GM12878 (cell line): Measurements from ENCODE around the gene OPN5. TPM values are rescaled to one million over a fixed set of nuclear protein-coding genes. Genes with fewer than 3 reads are reported as not detected.

Experiments
- ATAC-seq: fragments of 200-7000 bp; cut with Tn5 transposase; 3 replicates; pipeline ENCODE4 v1.9.1; 2020; ENCODE audit warnings: mild to moderate bottlenecking, moderate library complexity
- BruUV-seq: library from RNA; stranded (reverse); fragments of 400-500 nt; replicated peaks from 2 replicates; lab custom pipeline; 2021; lab: Mats Ljungman, UMichigan
- CTCF ChIA-PET: fragments of 300-600 bp; sonication (Branson Sonifier 250); formaldehyde crosslinking; extraction: SDS; loops from one replicate; lab custom pipeline; 2021; ENCODE audit warnings: inconsistent platforms; lab: Yijun Ruan, JAX
- POLR2A ChIA-PET: fragments of 350-600 bp; formaldehyde crosslinking; extraction: SDS; loops from one replicate; lab custom pipeline; 2021; ENCODE audit warnings: inconsistent platforms; lab: Charles Lee
- RAD21 ChIA-PET: fragments of 300-600 bp; sonication (Branson Sonifier 250); formaldehyde crosslinking; loops from one replicate; lab custom pipeline; 2023; ENCODE audit warnings: antibody characterized with exemption; ENCODE audit not compliant: unreplicated experiment; lab: Charles Lee
- SMC1A ChIA-PET: fragments of 300-600 bp; sonication (Branson Sonifier 250); formaldehyde crosslinking; loops from one replicate; lab custom pipeline; 2023; ENCODE audit not compliant: unreplicated experiment, uncharacterized antibody; lab: Charles Lee
- DNase-seq: peaks from one replicate; pipeline ENCODE4 v3.0.0-alpha.2; 2011; ENCODE audit warnings: low read depth, low spot score
- FAIRE-seq: peaks from 3 replicates; lab custom pipeline; 2011; peaks lifted over from hg19 to GRCh38; lab: Jason Lieb, UNC
- H2AFZ ChIP-seq: 2 replicates; pipeline ENCODE4 v1.6.0; 2011; ENCODE audit warnings: low read depth, low read length, control low read depth; ENCODE audit not compliant: control insufficient read depth
- H3K27ac ChIP-seq: 2 replicates; pipeline ENCODE4 v1.5.1; 2011; ENCODE audit warnings: control low read depth; ENCODE audit not compliant: control insufficient read depth, insufficient read depth
- H3K27me3 ChIP-seq, 2 experiments: replicated peaks in 1 of 2; 2 replicates each; pipeline versions ENCODE4 v1.6.0 to v1.6.1; 2011; ENCODE audit warnings: low read length in 1 of 2; ENCODE audit not compliant: control insufficient read depth in 2 of 2, insufficient read depth in 2 of 2
- H3K36me3 ChIP-seq, 2 experiments: 2 replicates each; pipeline ENCODE4 v1.5.1; 2011; ENCODE audit warnings: low read length in 1 of 2; ENCODE audit not compliant: control insufficient read depth in 2 of 2, insufficient read depth in 2 of 2
- H3K4me1 ChIP-seq: 2 replicates; pipeline ENCODE4 v1.6.1; 2011; ENCODE audit warnings: mild to moderate bottlenecking, low read length, moderate library complexity, mixed read lengths; ENCODE audit not compliant: control insufficient read depth, insufficient read depth
- H3K4me2 ChIP-seq: 2 replicates; pipeline ENCODE4 v1.6.0; 2011; ENCODE audit warnings: control low read depth; ENCODE audit not compliant: control insufficient read depth, insufficient read depth
- H3K4me3 ChIP-seq: fragments of 200-600 bp; sonication (generic); 2 replicates; pipeline ENCODE4 v1.5.1; 2016
- H3K79me2 ChIP-seq: 2 replicates; pipeline ENCODE4 v1.6.0; 2011; ENCODE audit warnings: low read length; ENCODE audit not compliant: control insufficient read depth, insufficient read depth
- H3K9ac ChIP-seq: 2 replicates; pipeline ENCODE4 v1.8.0; 2011; ENCODE audit warnings: low read length, control low read depth, mixed read lengths; ENCODE audit not compliant: control insufficient read depth, insufficient read depth
- H3K9me3 ChIP-seq: replicated peaks from 3 replicates; pipeline ENCODE4 v1.5.1; 2011; ENCODE audit warnings: mild to moderate bottlenecking, low read length; ENCODE audit not compliant: control insufficient read depth, insufficient read depth
- H4K20me1 ChIP-seq: 2 replicates; pipeline ENCODE4 v1.6.0; 2011; ENCODE audit not compliant: control insufficient read depth, insufficient read depth
- CHD2 ChIP-seq: IDR thresholded peaks from 2 replicates; pipeline ENCODE4 v1.6.1; 2011; ENCODE audit warnings: low read depth, low read length, improper control_type of control experiment, borderline replicate concordance
- MXI1 ChIP-seq: fragments of 150-350 bp; IDR thresholded peaks from 2 replicates; pipeline ENCODE4 v1.6.1; 2011; ENCODE audit warnings: low read depth, mild to moderate bottlenecking, inconsistent platforms, low read length, improper control_type of control experiment
- MYC ChIP-seq: IDR thresholded peaks from 2 replicates; pipeline ENCODE4 v1.6.1; 2011; ENCODE audit warnings: mild to moderate bottlenecking, low read length, moderate library complexity, inconsistent platforms; ENCODE audit not compliant: insufficient read depth, insufficient replicate concordance, insufficient read length, severe bottlenecking
- SIN3A ChIP-seq: IDR thresholded peaks from 2 replicates; pipeline ENCODE4 v1.6.1; 2012; ENCODE audit warnings: low read depth, low read length, improper control_type of control experiment
- SMAD1 ChIP-seq: fragments of 450-650 bp; IDR thresholded peaks from 2 replicates; pipeline ENCODE4 v1.6.1; 2018; ENCODE audit warnings: mild to moderate bottlenecking, low read depth; ENCODE audit not compliant: partially characterized antibody
- SPI1 ChIP-seq: IDR thresholded peaks from 2 replicates; pipeline ENCODE4 v1.6.1; 2011; ENCODE audit warnings: low read depth, mild to moderate bottlenecking, low read length, moderate library complexity, borderline replicate concordance; ENCODE audit not compliant: insufficient read depth
- STAT1 ChIP-seq: fragments of 450-650 bp; conservative IDR thresholded peaks from 2 replicates; pipeline ENCODE4 v1.6.1; 2014; ENCODE audit warnings: antibody characterized with exemption, mild to moderate bottlenecking
- USF1 ChIP-seq: IDR thresholded peaks from 2 replicates; pipeline ENCODE4 v1.6.1; 2011; ENCODE audit warnings: borderline replicate concordance, low read depth, mild to moderate bottlenecking, moderate library complexity, mixed read lengths, low read length; ENCODE audit not compliant: insufficient read depth; ENCODE audit errors: extremely low read length
- YBX1 ChIP-seq: fragments of 450-650 bp; IDR thresholded peaks from 2 replicates; pipeline ENCODE4 v1.6.1; 2016; ENCODE audit warnings: antibody characterized with exemption
- ZNF384 ChIP-seq: IDR thresholded peaks from 2 replicates; pipeline ENCODE4 v1.6.1; 2012; ENCODE audit warnings: low read depth, mild to moderate bottlenecking, low read length, improper control_type of control experiment, borderline replicate concordance
- ZNF622 ChIP-seq: fragments of 450-650 bp; IDR thresholded peaks from 2 replicates; pipeline ENCODE4 v1.6.1; 2017; ENCODE audit warnings: mild to moderate bottlenecking, inconsistent platforms
- in situ Hi-C: fragments of 300-500 bp; cut with MboI; formaldehyde crosslinking; loops from 9 replicates; pipeline ENCODE4 v1.14.3; 2018; ENCODE audit warnings: mixed read lengths
- intact Hi-C: fragments of 100-400 bp; cut with micrococcal nuclease; formaldehyde crosslinking; loops from one replicate; pipeline ENCODE4 v1.14.2; 2022; ENCODE audit not compliant: unreplicated experiment
- polyA plus RNA-seq, 11 experiments: library from polyadenylated mRNA; depleted of rRNA in 4 of 11; unstranded in 6 of 11; stranded (reverse) in 5 of 11; fragments of >200 nt; fragmentation: Nextera tagmentation in 4 of 11; fragmentation: Illumina TruSeq in 1 of 11; extraction: Ambion mirVana in 4 of 11; extraction: Trizol in 1 of 11; gene quantifications; 1 replicate in 1 of 11; 2 replicates in 10 of 11; pipeline versions ENCODE4 v1.2.1 to v1.2.3, GENCODE V29; 2011 to 2016; ENCODE audit warnings: inconsistent platforms in 2 of 11, missing spikeins in 2 of 11, low read depth in 1 of 11
- total RNA-seq, 4 experiments: library from RNA; depleted of rRNA in 3 of 4; stranded (reverse); fragments of >200 nt in 3 of 4; fragmentation: Illumina TruSeq in 1 of 4; extraction: Trizol in 1 of 4; gene quantifications; 2 replicates each; pipeline versions ENCODE4 v1.2.1 to v1.2.3, GENCODE V29; 2013 to 2021
- TF ChIP-seq, protein P1 (sequence below): IDR thresholded peaks from 2 replicates; pipeline ENCODE4 v1.6.1; 2011; ENCODE audit warnings: borderline replicate concordance, low read depth, mild to moderate bottlenecking, moderate library complexity, low read length; ENCODE audit not compliant: insufficient read depth, poor library complexity, severe bottlenecking
- TF ChIP-seq, protein P2 (sequence below): IDR thresholded peaks from 2 replicates; pipeline ENCODE4 v1.6.1; 2012; ENCODE audit warnings: low read depth, low read length, improper control_type of control experiment
- TF ChIP-seq, protein P3 (sequence below): fragments of 450-650 bp; formaldehyde crosslinking; IDR thresholded peaks from 2 replicates; pipeline ENCODE4 v1.5.0; 2022; ENCODE audit warnings: mild to moderate bottlenecking, missing genetic modification characterization

Gene OPN5
- total and polyA plus RNA-seq, 10 of the 15 experiments (the other 5 are each of a cell fraction or from before 2014, with no cell fraction given) = not detected

GRCh38 chr6:47769982-47770381 is 11.8 kb upstream of the OPN5 start:
- POLR2A ChIA-PET = interaction anchor here (0.6 kb wide), 1 partner anchor 221 kb away, joined by 3 read pairs; no protein-coding TSS in a partner anchor
- no peak for TF ChIP-seq ZNF622
- TF ChIP-seq MYC = no peak
- no peak for TF ChIP-seq SIN3A
- TF ChIP-seq MXI1 = no peak
- no peak for TF ChIP-seq STAT1
- TF ChIP-seq YBX1 = no peak
- no peak for TF ChIP-seq ZNF384
- TF ChIP-seq CHD2 = no peak
- TF ChIP-seq, protein P1, sequence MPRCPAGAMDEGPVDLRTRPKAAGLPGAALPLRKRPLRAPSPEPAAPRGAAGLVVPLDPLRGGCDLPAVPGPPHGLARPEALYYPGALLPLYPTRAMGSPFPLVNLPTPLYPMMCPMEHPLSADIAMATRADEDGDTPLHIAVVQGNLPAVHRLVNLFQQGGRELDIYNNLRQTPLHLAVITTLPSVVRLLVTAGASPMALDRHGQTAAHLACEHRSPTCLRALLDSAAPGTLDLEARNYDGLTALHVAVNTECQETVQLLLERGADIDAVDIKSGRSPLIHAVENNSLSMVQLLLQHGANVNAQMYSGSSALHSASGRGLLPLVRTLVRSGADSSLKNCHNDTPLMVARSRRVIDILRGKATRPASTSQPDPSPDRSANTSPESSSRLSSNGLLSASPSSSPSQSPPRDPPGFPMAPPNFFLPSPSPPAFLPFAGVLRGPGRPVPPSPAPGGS = no peak
- TF ChIP-seq, protein P2, sequence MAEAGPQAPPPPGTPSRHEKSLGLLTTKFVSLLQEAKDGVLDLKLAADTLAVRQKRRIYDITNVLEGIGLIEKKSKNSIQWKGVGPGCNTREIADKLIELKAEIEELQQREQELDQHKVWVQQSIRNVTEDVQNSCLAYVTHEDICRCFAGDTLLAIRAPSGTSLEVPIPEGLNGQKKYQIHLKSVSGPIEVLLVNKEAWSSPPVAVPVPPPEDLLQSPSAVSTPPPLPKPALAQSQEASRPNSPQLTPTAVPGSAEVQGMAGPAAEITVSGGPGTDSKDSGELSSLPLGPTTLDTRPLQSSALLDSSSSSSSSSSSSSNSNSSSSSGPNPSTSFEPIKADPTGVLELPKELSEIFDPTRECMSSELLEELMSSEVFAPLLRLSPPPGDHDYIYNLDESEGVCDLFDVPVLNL = no peak
- TF ChIP-seq USF1 = no peak
- TF ChIP-seq SMAD1 = no peak
- no peak for TF ChIP-seq SPI1
- TF ChIP-seq, protein P3, sequence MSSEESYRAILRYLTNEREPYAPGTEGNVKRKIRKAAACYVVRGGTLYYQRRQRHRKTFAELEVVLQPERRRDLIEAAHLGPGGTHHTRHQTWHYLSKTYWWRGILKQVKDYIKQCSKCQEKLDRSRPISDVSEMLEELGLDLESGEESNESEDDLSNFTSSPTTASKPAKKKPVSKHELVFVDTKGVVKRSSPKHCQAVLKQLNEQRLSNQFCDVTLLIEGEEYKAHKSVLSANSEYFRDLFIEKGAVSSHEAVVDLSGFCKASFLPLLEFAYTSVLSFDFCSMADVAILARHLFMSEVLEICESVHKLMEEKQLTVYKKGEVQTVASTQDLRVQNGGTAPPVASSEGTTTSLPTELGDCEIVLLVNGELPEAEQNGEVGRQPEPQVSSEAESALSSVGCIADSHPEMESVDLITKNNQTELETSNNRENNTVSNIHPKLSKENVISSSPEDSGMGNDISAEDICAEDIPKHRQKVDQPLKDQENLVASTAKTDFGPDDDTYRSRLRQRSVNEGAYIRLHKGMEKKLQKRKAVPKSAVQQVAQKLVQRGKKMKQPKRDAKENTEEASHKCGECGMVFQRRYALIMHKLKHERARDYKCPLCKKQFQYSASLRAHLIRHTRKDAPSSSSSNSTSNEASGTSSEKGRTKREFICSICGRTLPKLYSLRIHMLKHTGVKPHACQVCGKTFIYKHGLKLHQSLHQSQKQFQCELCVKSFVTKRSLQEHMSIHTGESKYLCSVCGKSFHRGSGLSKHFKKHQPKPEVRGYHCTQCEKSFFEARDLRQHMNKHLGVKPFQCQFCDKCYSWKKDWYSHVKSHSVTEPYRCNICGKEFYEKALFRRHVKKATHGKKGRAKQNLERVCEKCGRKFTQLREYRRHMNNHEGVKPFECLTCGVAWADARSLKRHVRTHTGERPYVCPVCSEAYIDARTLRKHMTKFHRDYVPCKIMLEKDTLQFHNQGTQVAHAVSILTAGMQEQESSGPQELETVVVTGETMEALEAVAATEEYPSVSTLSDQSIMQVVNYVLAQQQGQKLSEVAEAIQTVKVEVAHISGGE (CRISPR knock-in tag) = no peak

More at GRCh38 chr6:47769982-47770381, 11.8 kb upstream of the OPN5 start:
- Histone ChIP-seq H3K79me2 (no peaks in the 10 kb centered on the region), H3K9ac (no peak overlapping the region), H3K36me3 (no peaks in the 10 kb centered on the region), H4K20me1 (no peaks in the 10 kb centered on the region), H3K4me1 (no peaks in the 10 kb centered on the region), H3K27me3 (no peaks in the 10 kb centered on the region), H3K4me3 (no peak overlapping the region), H3K4me2 (no peak overlapping the region), H3K27ac (no peak overlapping the region), H2AFZ (no peak overlapping the region), H3K9me3 (no peaks in the 10 kb centered on the region)
- FAIRE-seq (no peak), ATAC-seq (no peak), DNase-seq (no peak)
- ChIA-PET RAD21 (no interaction called here), SMC1A (no interaction called here), CTCF (no interaction called here)
- BruUV-seq = no TSS peak
- in situ Hi-C loops (loop anchor here (10.0 kb wide), 1 partner anchor 355 kb away; no protein-coding TSS in a partner anchor), intact Hi-C loops (no loop called here)
